BE2C (cell line): ENCODE results near the gene SEMA3D.

Experiments used
- DNase-seq: peaks from one replicate; pipeline ENCODE4 v3.0.0-alpha.2; 2020
- H3K27me3 ChIP-seq: fragments of 250-450 bp; sonication (Bioruptor Pico); 2 replicates; pipeline ENCODE4 v1.5.1; 2020; ENCODE audit warnings: mild to moderate bottlenecking
- H3K36me3 ChIP-seq: fragments of 250-450 bp; sonication (Bioruptor Pico); 2 replicates; pipeline ENCODE4 v1.5.1; 2020; ENCODE audit warnings: mild to moderate bottlenecking
- H3K4me1 ChIP-seq: fragments of 250-450 bp; sonication (Bioruptor Pico); 2 replicates; pipeline ENCODE4 v1.5.1; 2020
- H3K4me3 ChIP-seq: 2 replicates; pipeline ENCODE4 v1.5.1; 2011; ENCODE audit warnings: low read depth, low read length
- H3K9me3 ChIP-seq: fragments of 250-450 bp; sonication (Bioruptor Pico); 2 replicates; pipeline ENCODE4 v1.5.1; 2020
- TF ChIP-seq, protein P1 (sequence below): IDR thresholded peaks from 2 replicates; pipeline ENCODE4 v1.5.1; 2012; ENCODE audit warnings: mild to moderate bottlenecking, low read depth, low read length

Gene SEMA3D

DNA sequence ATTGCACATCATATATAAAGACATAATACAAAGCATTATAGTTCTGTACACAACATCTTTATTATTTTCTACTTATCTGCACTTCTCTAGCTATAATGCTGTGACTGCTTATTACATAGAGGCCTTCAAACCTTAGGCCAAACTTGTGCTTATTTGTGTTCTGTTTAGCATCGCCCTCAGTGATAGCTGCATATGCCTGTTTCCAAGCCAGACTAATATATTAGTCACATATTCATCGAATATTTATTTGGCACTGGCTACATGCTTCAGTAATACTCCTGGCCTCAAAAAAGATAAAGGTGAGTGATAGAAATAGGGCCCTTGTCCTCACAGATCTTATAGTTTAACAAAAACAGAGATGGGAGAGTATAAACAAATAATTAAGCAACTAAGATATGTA, 30.2 kb upstream of the SEMA3D start:
- DNase-seq, result no peak
- no peak overlapping the region for H3K4me3 ChIP-seq
- H3K27me3 ChIP-seq, result no peaks in the 10 kb centered on the region
- no peaks in the 10 kb centered on the region for H3K9me3 ChIP-seq
- TF ChIP-seq, protein P1, sequence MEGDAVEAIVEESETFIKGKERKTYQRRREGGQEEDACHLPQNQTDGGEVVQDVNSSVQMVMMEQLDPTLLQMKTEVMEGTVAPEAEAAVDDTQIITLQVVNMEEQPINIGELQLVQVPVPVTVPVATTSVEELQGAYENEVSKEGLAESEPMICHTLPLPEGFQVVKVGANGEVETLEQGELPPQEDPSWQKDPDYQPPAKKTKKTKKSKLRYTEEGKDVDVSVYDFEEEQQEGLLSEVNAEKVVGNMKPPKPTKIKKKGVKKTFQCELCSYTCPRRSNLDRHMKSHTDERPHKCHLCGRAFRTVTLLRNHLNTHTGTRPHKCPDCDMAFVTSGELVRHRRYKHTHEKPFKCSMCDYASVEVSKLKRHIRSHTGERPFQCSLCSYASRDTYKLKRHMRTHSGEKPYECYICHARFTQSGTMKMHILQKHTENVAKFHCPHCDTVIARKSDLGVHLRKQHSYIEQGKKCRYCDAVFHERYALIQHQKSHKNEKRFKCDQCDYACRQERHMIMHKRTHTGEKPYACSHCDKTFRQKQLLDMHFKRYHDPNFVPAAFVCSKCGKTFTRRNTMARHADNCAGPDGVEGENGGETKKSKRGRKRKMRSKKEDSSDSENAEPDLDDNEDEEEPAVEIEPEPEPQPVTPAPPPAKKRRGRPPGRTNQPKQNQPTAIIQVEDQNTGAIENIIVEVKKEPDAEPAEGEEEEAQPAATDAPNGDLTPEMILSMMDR, result no peak
- H3K4me1 ChIP-seq, result peaks cover 19% of the 10 kb centered on the region
- H3K36me3 ChIP-seq, result no peaks in the 10 kb centered on the region

DNA sequence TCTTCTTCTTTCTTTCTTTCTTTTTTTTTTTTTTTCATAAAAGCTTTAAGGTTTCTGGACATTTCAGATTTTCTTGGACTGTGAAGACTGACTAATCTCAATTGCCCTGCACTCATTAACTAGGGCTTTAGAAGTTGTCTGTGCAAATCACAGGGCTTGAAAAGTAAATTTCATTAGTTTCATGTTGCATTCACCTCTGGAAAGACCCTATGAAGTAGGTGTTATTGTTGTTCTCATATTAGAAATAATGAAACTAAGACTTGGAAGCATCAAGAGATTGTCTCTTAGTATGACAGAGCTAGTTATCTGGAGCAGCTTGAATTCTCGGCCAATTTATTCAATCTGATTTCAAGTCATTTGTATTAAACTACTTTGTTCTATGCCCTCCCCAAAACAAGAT, 28.2 kb upstream of the SEMA3D start:
- H3K27me3 ChIP-seq, result no peaks in the 10 kb centered on the region

DNA sequence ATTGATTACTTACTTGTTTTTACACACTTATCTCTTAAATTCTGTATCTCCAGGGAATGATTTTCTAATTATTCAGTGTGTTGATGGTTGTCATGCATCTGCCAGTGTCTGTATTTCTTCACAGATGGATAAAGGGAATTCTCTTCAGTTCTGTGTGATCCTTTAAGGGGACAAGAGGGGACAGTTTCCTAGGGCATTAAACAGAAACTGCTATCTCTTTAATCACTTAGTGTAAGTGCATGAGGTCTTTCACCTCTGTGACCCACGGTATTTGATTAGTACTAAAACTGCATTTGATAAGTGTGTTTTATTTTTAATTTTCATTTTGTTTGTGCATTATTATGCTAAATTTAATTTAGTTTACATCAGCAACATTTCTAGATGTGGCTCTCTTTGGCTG, 26.6 kb upstream of the SEMA3D start:
- Histone ChIP-seq H3K36me3 (no peaks in the 10 kb centered on the region), H3K4me3 (no peak overlapping the region), H3K27me3 (no peaks in the 10 kb centered on the region), H3K9me3 (no peaks in the 10 kb centered on the region), H3K4me1 (peaks cover 19% of the 10 kb centered on the region)
- no peak for DNase-seq
- TF ChIP-seq, protein P1, result no peak

More for the DNA sequence above, 28.2 kb upstream of the SEMA3D start:
- peaks cover 19% of the 10 kb centered on the region for H3K4me1 ChIP-seq
- H3K9me3 ChIP-seq, result no peaks in the 10 kb centered on the region
- no peak overlapping the region for H3K4me3 ChIP-seq
- H3K36me3 ChIP-seq, result no peaks in the 10 kb centered on the region
- TF ChIP-seq, protein P1, result no peak
- DNase-seq, result no peak

DNA sequence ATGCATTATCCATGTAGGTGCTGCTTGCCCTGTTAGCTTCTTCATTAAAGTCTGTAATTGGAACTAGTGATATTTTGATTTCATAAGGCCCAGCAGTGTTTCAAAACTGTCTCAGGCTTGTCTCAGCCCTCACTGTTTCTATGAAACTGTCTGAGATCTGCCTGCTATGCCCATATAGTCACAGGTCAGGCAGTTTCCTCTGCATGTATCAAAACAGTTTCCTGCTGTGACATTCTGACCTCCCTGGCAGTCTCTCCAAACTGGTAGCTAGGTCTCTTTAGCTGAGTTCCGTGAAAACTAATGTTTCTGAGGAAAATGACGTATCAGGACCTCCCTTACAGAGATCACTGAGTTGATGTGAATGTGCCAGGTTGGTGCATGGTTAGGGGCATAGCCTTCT, 18.9 kb upstream of the SEMA3D start:
- H3K27me3 ChIP-seq, result no peaks in the 10 kb centered on the region
- no peaks in the 10 kb centered on the region for H3K4me1 ChIP-seq
- no peak overlapping the region for H3K4me3 ChIP-seq
- H3K9me3 ChIP-seq, result no peaks in the 10 kb centered on the region
- no peak for DNase-seq
- no peaks in the 10 kb centered on the region for H3K36me3 ChIP-seq
- TF ChIP-seq, protein P1, result no peak

DNA sequence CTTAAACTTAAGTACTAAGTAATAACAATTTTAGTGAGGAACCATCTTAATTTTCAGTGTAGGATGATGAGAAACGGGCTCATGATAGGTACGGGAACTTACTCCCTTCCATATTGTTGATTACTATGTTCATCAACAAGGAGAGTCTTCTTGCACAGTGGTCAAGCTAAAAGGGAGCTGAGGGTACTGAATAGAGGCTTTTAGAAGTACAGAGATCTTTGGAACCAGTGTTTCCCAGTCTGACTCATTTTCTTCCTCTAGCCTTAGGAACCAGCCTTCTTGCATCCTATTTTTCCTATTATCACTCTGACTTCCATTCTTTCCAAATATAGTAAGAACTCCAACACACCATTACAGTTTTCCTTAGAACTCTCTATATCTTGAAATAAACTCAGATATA, 17.6 kb upstream of the SEMA3D start:
- Histone ChIP-seq H3K9me3 (no peaks in the 10 kb centered on the region), H3K4me1 (no peaks in the 10 kb centered on the region), H3K4me3 (no peak overlapping the region), H3K36me3 (no peaks in the 10 kb centered on the region), H3K27me3 (no peaks in the 10 kb centered on the region)
- no peak for DNase-seq
- TF ChIP-seq, protein P1, result no peak

DNA sequence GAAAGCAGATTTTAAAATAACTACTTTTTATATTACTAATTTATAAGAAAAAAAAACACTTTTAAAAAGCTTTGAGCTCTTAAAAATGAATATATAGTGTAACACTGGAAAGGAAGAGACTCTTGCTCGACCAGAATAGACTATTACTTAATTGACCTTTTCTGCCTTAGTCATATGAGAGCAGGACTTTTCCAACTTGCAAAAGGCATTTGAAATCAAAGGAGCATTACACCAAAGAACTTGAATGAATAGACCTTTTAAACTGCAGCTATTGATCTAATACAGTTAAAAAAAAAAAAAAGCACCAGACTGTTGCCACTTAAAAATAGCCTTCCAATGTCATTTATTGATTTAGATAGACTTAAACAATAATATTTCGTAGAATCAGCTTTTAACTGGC, 17.2 kb upstream of the SEMA3D start:
- no peaks in the 10 kb centered on the region for H3K36me3 ChIP-seq
- no peaks in the 10 kb centered on the region for H3K27me3 ChIP-seq
- H3K4me3 ChIP-seq, result no peak overlapping the region
- TF ChIP-seq, protein P1, result no peak
- no peaks in the 10 kb centered on the region for H3K9me3 ChIP-seq
- DNase-seq, result no peak
- no peaks in the 10 kb centered on the region for H3K4me1 ChIP-seq
